HepG2 (cell line): ENCODE measurements around the gene HSPE1. TPM values are rescaled to one million over a fixed set of nuclear protein-coding genes. Genes with fewer than 3 reads are reported as not detected.

Experiments used
- DMTF1 ChIP-seq: sonication (generic); formaldehyde crosslinking; IDR thresholded peaks from 2 replicates; pipeline ENCODE4 v1.4.0; 2020; ENCODE audit warnings: mild to moderate bottlenecking, missing genetic modification reagents
- ETS1 ChIP-seq: sonication (generic); formaldehyde crosslinking; IDR thresholded peaks from 2 replicates; pipeline ENCODE4 v1.4.0; 2020; ENCODE audit warnings: missing genetic modification reagents
- FOXJ3 ChIP-seq: sonication (generic); formaldehyde crosslinking; IDR thresholded peaks from 2 replicates; pipeline ENCODE4 v1.4.0; 2020; ENCODE audit warnings: missing genetic modification reagents, mild to moderate bottlenecking, borderline replicate concordance
- MXD4 ChIP-seq: IDR thresholded peaks from 2 replicates; pipeline ENCODE4 v1.6.1; 2016; ENCODE audit warnings: mild to moderate bottlenecking, missing biosample characterization, missing genetic modification reagents
- PRDM15 ChIP-seq: sonication (generic); formaldehyde crosslinking; IDR thresholded peaks from 2 replicates; pipeline ENCODE4 v1.4.0; 2020; ENCODE audit warnings: missing genetic modification reagents
- RBFOX2 ChIP-seq: fragments of 200-400 bp; formaldehyde crosslinking; IDR thresholded peaks from 2 replicates; pipeline ENCODE4 v1.6.1; 2017; ENCODE audit warnings: low read depth, mild to moderate bottlenecking, low read length
- RORA ChIP-seq: sonication (generic); formaldehyde crosslinking; IDR thresholded peaks from 2 replicates; pipeline ENCODE4 v1.5.0; 2020; ENCODE audit warnings: mild to moderate bottlenecking, missing genetic modification reagents, moderate library complexity
- SUZ12 ChIP-seq: fragments of 150-350 bp; IDR thresholded peaks from 2 replicates; pipeline ENCODE4 v1.6.1; 2014; ENCODE audit warnings: low read depth, low read length
- TAF15 ChIP-seq: fragments of 200-400 bp; formaldehyde crosslinking; IDR thresholded peaks from one replicate; pipeline ENCODE4 v1.6.1; 2018; ENCODE audit warnings: mild to moderate bottlenecking, low read depth, low read length; ENCODE audit not compliant: poor library complexity, severe bottlenecking
- TEF ChIP-seq: sonication (generic); formaldehyde crosslinking; IDR thresholded peaks from 2 replicates; pipeline ENCODE4 v1.5.0; 2020; ENCODE audit warnings: missing genetic modification reagents
- ZBTB21 ChIP-seq: sonication (generic); formaldehyde crosslinking; IDR thresholded peaks from 2 replicates; pipeline ENCODE4 v1.4.0; 2020; ENCODE audit warnings: missing genetic modification reagents
- ZBTB49 ChIP-seq: sonication (generic); formaldehyde crosslinking; IDR thresholded peaks from 2 replicates; pipeline ENCODE4 v1.4.0; 2020; ENCODE audit warnings: missing genetic modification reagents, borderline replicate concordance
- ZFP37 ChIP-seq: sonication (generic); formaldehyde crosslinking; IDR thresholded peaks from 2 replicates; pipeline ENCODE4 v1.4.0; 2020; ENCODE audit warnings: missing genetic modification reagents, borderline replicate concordance
- ZNF12 ChIP-seq: sonication (generic); formaldehyde crosslinking; IDR thresholded peaks from 2 replicates; pipeline ENCODE4 v1.5.0; 2020; ENCODE audit warnings: missing genetic modification reagents
- ZNF234 ChIP-seq: sonication (generic); formaldehyde crosslinking; conservative IDR thresholded peaks from 2 replicates; pipeline ENCODE4 v1.5.1; 2020; ENCODE audit warnings: mild to moderate bottlenecking, missing genetic modification reagents
- ZNF296 ChIP-seq: sonication (generic); formaldehyde crosslinking; conservative IDR thresholded peaks from 2 replicates; pipeline ENCODE4 v1.5.0; 2020; ENCODE audit warnings: mild to moderate bottlenecking, missing genetic modification reagents
- ZNF550 ChIP-seq: sonication (generic); formaldehyde crosslinking; IDR thresholded peaks from 2 replicates; pipeline ENCODE4 v1.4.0; 2020; ENCODE audit warnings: mild to moderate bottlenecking, missing genetic modification reagents, borderline replicate concordance
- ZNF564 ChIP-seq: sonication (generic); formaldehyde crosslinking; IDR thresholded peaks from 2 replicates; pipeline ENCODE4 v1.8.1; 2023; ENCODE audit warnings: mild to moderate bottlenecking, missing genetic modification reagents
- ZSCAN22 ChIP-seq: sonication (generic); formaldehyde crosslinking; IDR thresholded peaks from 2 replicates; pipeline ENCODE4 v1.4.0; 2020; ENCODE audit warnings: mild to moderate bottlenecking, missing genetic modification reagents
- polyA plus RNA-seq, 8 experiments: library from polyadenylated mRNA; depleted of rRNA in 3 of 8; stranded (reverse) in 7 of 8; unstranded in 1 of 8; fragments of >200 nt; fragmentation: Illumina TruSeq in 4 of 8; extraction: Trizol in 4 of 8; gene quantifications; 2 replicates each; pipeline versions ENCODE4 v1.2.1 to v1.2.3, GENCODE V29; 2011 to 2016; ENCODE audit warnings: low read depth in 4 of 8, missing spikeins in 1 of 8, mixed read lengths in 1 of 8; ENCODE audit not compliant: insufficient read depth in 1 of 8
- total RNA-seq, 5 experiments: library from RNA; depleted of rRNA; stranded (reverse); fragments of >200 nt; fragmentation: Illumina TruSeq; extraction: Trizol; gene quantifications; 2 replicates each; pipeline ENCODE4 v1.2.3, GENCODE V29; 2016; ENCODE audit warnings: low read depth in 1 of 5

Gene HSPE1
- total and polyA plus RNA-seq, 2 of the 13 experiments (the other 11 are each of a cell fraction or from before 2014, with no cell fraction given), result 244 to 823 TPM

- TF ChIP-seq SUZ12 (no peak), ZBTB49 (CRISPR knock-in tag) (no peak), ZNF564 (0 out of 2 replicates have a peak, but pooled peaks have one; percentile 48), ZNF12 (CRISPR knock-in tag) (0 out of 2 replicates have a peak, but pooled peaks have one; percentile 10), RORA (no peak), PRDM15 (CRISPR knock-in tag) (0 out of 2 replicates have a peak, but pooled peaks have one; percentile 13), ZBTB21 (0 out of 2 replicates have a peak, but pooled peaks have one; percentile 27), ZNF296 (CRISPR knock-in tag) (peak; percentile 31; the same call in 1 of the 2 replicates), ETS1 (peak; percentile 27; the same call in 1 of the 2 replicates), FOXJ3 (no peak; the same call in 1 of the 2 replicates), TAF15 (peak; percentile 36), ZNF234 (0 out of 2 replicates have a peak, but pooled peaks have one; percentile 46), ZSCAN22 (CRISPR knock-in tag) (0 out of 2 replicates have a peak, but pooled peaks have one; percentile 20), TEF (0 out of 2 replicates have a peak, but pooled peaks have one; percentile 21), RBFOX2 (peak; percentile 13), ZFP37 (CRISPR knock-in tag) (peak; percentile 62; the same call in 1 of the 2 replicates), ZNF550 (no peak), DMTF1 (CRISPR knock-in tag) (no peak), MXD4 (no peak)
These were observed 438 bp downstream of the HSPE1 start (continued) for GRCh38 chr2:197500503-197501131.
